SU-DHL-6 (cell line): ENCODE measurements around the gene ARHGAP4.

Experiments
- EZH2phosphoT487 ChIP-seq: fragments of 200-600 bp; sonication (generic), shearing (Covaris generic); conservative IDR thresholded peaks from 2 replicates; pipeline ENCODE4 v1.6.1; 2018; ENCODE audit warnings: mild to moderate bottlenecking, antibody characterized with exemption, low read length, moderate library complexity, mixed read lengths
- TF ChIP-seq, protein P1 (sequence below): fragments of 200-600 bp; sonication (generic); IDR thresholded peaks from one replicate; pipeline ENCODE4 v1.5.1; 2017; ENCODE audit warnings: antibody characterized with exemption, mild to moderate bottlenecking, low read length, moderate library complexity; ENCODE audit not compliant: insufficient read depth, poor library complexity, severe bottlenecking

DNA sequence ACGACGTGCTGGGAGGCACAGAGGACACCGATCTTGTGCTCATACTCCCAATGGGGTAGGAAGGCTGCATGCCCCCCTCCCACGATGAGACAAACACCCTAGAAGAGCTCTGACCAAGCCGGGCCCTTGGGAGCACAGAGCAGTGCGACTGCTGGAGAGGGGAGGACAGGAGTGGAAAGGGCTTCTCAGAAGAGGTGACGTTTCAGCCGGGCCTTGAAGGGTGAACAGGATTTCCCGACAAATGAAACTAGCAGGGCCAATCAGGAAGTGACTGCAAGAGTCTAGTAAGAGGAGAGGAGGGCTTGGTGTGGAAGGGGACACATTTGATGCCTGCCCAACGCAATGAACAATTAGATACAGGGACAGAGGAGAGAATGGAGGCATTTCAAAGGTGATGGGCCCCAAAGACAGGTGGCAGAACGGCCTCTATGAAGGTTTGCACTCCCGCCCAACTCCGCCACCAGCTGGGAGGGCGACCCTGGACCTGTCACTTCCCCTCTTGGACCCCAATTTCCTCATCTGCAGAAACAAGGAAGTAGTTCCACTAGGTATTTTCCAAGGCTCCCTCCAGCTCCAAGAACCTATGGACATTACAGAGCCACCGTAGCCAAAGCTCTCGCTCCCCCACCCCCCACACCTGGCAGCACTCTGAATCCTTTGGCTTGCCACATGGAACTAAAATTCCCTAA lies 41.6 kb upstream of the ARHGAP4 start:
- TF ChIP-seq, protein P1, sequence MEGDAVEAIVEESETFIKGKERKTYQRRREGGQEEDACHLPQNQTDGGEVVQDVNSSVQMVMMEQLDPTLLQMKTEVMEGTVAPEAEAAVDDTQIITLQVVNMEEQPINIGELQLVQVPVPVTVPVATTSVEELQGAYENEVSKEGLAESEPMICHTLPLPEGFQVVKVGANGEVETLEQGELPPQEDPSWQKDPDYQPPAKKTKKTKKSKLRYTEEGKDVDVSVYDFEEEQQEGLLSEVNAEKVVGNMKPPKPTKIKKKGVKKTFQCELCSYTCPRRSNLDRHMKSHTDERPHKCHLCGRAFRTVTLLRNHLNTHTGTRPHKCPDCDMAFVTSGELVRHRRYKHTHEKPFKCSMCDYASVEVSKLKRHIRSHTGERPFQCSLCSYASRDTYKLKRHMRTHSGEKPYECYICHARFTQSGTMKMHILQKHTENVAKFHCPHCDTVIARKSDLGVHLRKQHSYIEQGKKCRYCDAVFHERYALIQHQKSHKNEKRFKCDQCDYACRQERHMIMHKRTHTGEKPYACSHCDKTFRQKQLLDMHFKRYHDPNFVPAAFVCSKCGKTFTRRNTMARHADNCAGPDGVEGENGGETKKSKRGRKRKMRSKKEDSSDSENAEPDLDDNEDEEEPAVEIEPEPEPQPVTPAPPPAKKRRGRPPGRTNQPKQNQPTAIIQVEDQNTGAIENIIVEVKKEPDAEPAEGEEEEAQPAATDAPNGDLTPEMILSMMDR, result no peak
- TF ChIP-seq EZH2phosphoT487, result no peak
